ENCODE data around the gene CD46.

CD46 gene

DNA sequence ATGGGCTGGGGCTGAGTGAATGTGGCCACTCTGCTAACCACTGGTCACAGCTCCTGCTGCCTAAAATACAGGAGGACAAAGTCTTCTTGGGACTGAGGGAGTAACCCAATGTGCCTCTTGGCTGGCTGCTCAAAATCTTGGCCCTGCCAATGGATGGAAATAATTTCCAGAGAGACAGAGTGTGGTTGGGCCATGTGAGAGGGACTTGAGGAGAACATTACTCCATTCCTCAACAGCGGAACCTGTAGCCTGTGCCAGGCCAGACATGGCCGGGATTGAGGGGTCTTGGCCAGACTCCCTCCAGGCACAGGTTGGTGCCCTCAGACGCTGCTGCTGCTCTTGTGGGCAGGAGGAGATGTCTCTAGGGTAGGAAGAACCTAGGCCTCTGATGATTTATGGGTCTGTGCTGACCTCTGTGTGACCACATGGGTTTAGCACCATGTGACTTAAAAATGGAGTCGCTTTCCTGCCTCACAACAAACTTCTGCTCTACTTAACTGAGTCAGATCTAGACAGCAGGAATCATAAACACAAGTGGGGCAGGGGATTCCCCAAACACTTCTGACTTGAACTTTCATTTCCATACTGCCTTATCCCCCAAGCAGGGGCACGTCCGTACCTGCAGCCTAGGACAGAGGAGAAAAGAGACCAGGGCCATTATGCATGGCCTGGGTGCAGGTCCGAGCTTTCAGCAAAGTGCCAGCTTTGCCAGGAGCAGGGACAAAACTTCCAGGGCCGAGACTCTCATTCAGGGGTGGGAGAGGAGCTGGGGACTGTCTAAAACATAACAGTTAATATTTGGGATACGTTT, 79.9 kb downstream of the CD46 start:
- H4K12ac ChIP-seq (ENCODE audit: low read depth, low read length) = no peak overlapping the region
- H3K9ac ChIP-seq (ENCODE audit: low read length) = no peak overlapping the region

DNA sequence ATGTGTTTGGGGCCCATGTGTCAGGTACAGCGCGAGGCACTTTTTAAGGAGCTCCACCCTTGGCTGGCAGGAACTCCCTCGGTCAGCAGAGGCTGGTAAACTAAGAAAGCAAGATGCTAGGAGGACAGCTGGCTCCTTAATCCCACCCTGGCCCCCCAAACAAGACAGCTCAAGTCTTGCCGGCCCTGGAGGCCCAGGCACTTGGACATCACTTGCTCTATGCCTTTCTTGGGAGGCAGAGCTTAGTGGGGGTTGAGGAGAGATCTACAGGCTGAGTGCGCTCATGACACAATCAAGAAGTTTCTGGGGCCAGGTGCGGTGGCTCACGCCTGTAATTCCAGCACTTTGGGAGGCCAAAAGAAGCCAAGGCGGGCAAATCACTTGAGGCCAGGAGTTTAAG, 80.9 kb downstream of the CD46 start:
- Histone ChIP-seq H2BK120ac (ENCODE audit: insufficient read depth, low read length, poor library complexity) (no peak overlapping the region), H3K27ac (ENCODE audit: low read depth, low read length) (no peak overlapping the region), H3K4ac (ENCODE audit: low read depth, low read length) (no peak overlapping the region), H3K14ac (ENCODE audit: low read length) (no peak overlapping the region), H3K23ac (ENCODE audit: low read length) (no peak overlapping the region), H3K79me1 (ENCODE audit: low read length) (no peaks in the 10 kb centered on the region), H4K12ac (ENCODE audit: low read depth, low read length) (no peak overlapping the region), H3K79me2 (ENCODE audit: control insufficient read depth, insufficient read depth, low read length, poor library complexity) (no peaks in the 10 kb centered on the region), H2BK5ac (ENCODE audit: low read depth, low read length, poor library complexity) (no peak overlapping the region), H3K4me2 (ENCODE audit: low read length) (no peak overlapping the region), H3K4me1 (ENCODE audit: control insufficient read depth in 1 of 2, insufficient read depth in 2 of 2, low read length in 2 of 2) (no peaks in the 10 kb centered on the region), H4K91ac (ENCODE audit: low read depth, low read length) (no peak overlapping the region), H2BK12ac (ENCODE audit: low read length) (no peak overlapping the region), H3K9me3 (ENCODE audit: insufficient read depth, low read depth, low read length) (no peaks in the 10 kb centered on the region), H3K4me3 (ENCODE audit: low read depth, low read length) (no peak overlapping the region), H3K9ac (ENCODE audit: low read length) (no peak overlapping the region), H4K8ac (ENCODE audit: low read depth, low read length) (no peak overlapping the region), H3K27me3 (ENCODE audit: insufficient read depth, low read length) (no peaks in the 10 kb centered on the region), H3K18ac (ENCODE audit: low read length) (no peak overlapping the region), H2AFZ (ENCODE audit: insufficient read depth, low read length, poor library complexity) (no peak overlapping the region), H2AK5ac (ENCODE audit: low read length) (no peak overlapping the region), H3K36me3 (ENCODE audit: control insufficient read depth in 1 of 2, insufficient read depth in 2 of 2, low read length in 2 of 2) (no peaks in the 10 kb centered on the region)
- no CpG with 5 or more reads among the region's 8 CpGs for WGBS (ENCODE audit: extremely low coverage, insufficient coverage, insufficient read length)
- no peak for DNase-seq

More for the DNA sequence above, 79.9 kb downstream of the CD46 start:
- no peaks in the 10 kb centered on the region for H3K79me1 ChIP-seq (ENCODE audit: low read length)
- H4K91ac ChIP-seq (ENCODE audit: low read depth, low read length) = no peak overlapping the region
- no peak overlapping the region for H3K18ac ChIP-seq (ENCODE audit: low read length)
- H3K23ac ChIP-seq (ENCODE audit: low read length) = no peak overlapping the region
- H3K36me3 ChIP-seq (ENCODE audit: control insufficient read depth in 1 of 2, insufficient read depth in 2 of 2, low read length in 2 of 2) = no peaks in the 10 kb centered on the region
- H4K8ac ChIP-seq (ENCODE audit: low read depth, low read length) = no peak overlapping the region
- no peak overlapping the region for H3K4me3 ChIP-seq (ENCODE audit: low read depth, low read length)
- peaks cover 3 to 4% of the 10 kb centered on the region in 2 experiments for H3K4me1 ChIP-seq (ENCODE audit: control insufficient read depth in 1 of 2, insufficient read depth in 2 of 2, low read length in 2 of 2)
- no peak overlapping the region for H3K14ac ChIP-seq (ENCODE audit: low read length)
- no peak overlapping the region for H3K4ac ChIP-seq (ENCODE audit: low read depth, low read length)
- no peaks in the 10 kb centered on the region for H3K27me3 ChIP-seq (ENCODE audit: insufficient read depth, low read length)
- no peaks in the 10 kb centered on the region for H3K79me2 ChIP-seq (ENCODE audit: control insufficient read depth, insufficient read depth, low read length, poor library complexity)
- H2BK12ac ChIP-seq (ENCODE audit: low read length) = no peak overlapping the region
- no peak for DNase-seq
- no peak overlapping the region for H2BK5ac ChIP-seq (ENCODE audit: low read depth, low read length, poor library complexity)
- no peak overlapping the region for H2BK120ac ChIP-seq (ENCODE audit: insufficient read depth, low read length, poor library complexity)
- H3K27ac ChIP-seq (ENCODE audit: low read depth, low read length) = no peak overlapping the region
- H3K9me3 ChIP-seq (ENCODE audit: insufficient read depth, low read depth, low read length) = no peaks in the 10 kb centered on the region
- no CpG with 5 or more reads among the region's 9 CpGs for WGBS (ENCODE audit: extremely low coverage, insufficient coverage, insufficient read length)
- no peak overlapping the region for H2AFZ ChIP-seq (ENCODE audit: insufficient read depth, low read length, poor library complexity)
- no peak overlapping the region for H2AK5ac ChIP-seq (ENCODE audit: low read length)
- no peak overlapping the region for H3K4me2 ChIP-seq (ENCODE audit: low read length)

DNA sequence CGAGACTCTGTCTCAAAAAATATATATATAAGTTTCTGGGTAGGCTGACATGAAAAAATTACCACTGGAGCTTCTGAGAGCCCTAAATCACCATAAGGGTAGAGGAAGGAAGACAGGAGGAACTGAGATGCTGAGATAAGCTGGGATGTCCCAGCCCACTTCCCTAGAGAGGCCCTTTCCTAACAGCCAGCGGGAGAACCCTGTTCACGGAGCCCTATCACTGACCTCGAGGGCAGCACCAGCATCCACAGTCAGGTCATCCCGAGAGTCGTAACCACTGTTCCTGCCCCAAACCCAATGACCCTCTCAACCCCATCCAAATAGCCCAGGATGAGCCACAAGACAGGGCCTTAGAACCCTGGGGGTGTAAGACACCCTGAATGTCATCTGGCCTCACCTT, 81.5 kb downstream of the CD46 start:
- Histone ChIP-seq H3K23ac (ENCODE audit: low read length) (no peak overlapping the region), H2BK12ac (ENCODE audit: low read length) (no peak overlapping the region), H3K9ac (ENCODE audit: low read length) (no peak overlapping the region), H3K9me3 (ENCODE audit: insufficient read depth, low read depth, low read length) (no peaks in the 10 kb centered on the region), H4K12ac (ENCODE audit: low read depth, low read length) (no peak overlapping the region), H2BK5ac (ENCODE audit: low read depth, low read length, poor library complexity) (no peak overlapping the region), H2BK120ac (ENCODE audit: insufficient read depth, low read length, poor library complexity) (no peak overlapping the region), H3K4me3 (ENCODE audit: low read depth, low read length) (no peak overlapping the region), H3K79me1 (ENCODE audit: low read length) (no peaks in the 10 kb centered on the region), H3K4me1 (ENCODE audit: control insufficient read depth in 1 of 2, insufficient read depth in 2 of 2, low read length in 2 of 2) (no peaks in the 10 kb centered on the region), H3K27ac (ENCODE audit: low read depth, low read length) (no peak overlapping the region), H4K91ac (ENCODE audit: low read depth, low read length) (no peak overlapping the region), H2AFZ (ENCODE audit: insufficient read depth, low read length, poor library complexity) (no peak overlapping the region), H2AK5ac (ENCODE audit: low read length) (no peak overlapping the region), H3K79me2 (ENCODE audit: control insufficient read depth, insufficient read depth, low read length, poor library complexity) (no peaks in the 10 kb centered on the region), H4K8ac (ENCODE audit: low read depth, low read length) (no peak overlapping the region), H3K14ac (ENCODE audit: low read length) (no peak overlapping the region), H3K36me3 (ENCODE audit: control insufficient read depth in 1 of 2, insufficient read depth in 2 of 2, low read length in 2 of 2) (no peaks in the 10 kb centered on the region), H3K27me3 (ENCODE audit: insufficient read depth, low read length) (no peaks in the 10 kb centered on the region), H3K4me2 (ENCODE audit: low read length) (no peak overlapping the region), H3K4ac (ENCODE audit: low read depth, low read length) (no peak overlapping the region), H3K18ac (ENCODE audit: low read length) (no peak overlapping the region)
- WGBS (ENCODE audit: extremely low coverage, insufficient coverage, insufficient read length) = no CpG with 5 or more reads among the region's 6 CpGs
- DNase-seq = no peak

DNA sequence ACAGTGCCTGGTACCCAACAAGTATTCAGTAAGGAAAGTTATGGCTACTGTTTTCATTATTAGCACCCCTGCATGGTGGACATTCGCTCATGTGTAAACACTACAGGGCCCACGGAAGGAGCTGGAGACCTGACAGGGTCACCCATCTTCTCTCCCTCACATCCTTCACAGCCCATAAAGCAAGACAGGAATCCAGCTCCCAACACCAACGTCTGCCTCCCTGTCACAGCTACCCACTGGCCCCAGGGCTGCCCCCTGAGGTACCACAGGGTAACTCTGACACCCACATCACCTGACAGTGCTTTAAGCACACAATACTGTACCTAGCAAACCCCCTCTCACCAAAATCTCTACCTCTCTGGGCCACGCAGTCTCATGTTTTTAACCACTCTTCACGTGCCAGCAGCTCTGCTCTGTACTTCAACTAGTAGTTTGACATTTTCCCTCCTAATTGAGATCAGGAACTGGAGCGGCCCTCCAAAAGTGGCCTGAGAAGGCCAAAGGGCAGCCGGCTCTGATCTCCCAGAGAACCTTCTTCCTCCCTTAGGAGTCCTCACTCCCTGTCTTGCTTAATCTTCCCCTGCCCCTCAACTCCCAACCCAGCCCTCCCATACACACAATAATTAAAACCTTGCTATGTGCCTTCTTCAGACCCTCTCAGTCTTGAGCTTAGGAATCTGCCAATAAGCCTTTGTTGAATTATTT, 82.3 kb downstream of the CD46 start:
- Histone ChIP-seq H3K79me2 (ENCODE audit: control insufficient read depth, insufficient read depth, low read length, poor library complexity) (no peaks in the 10 kb centered on the region), H2BK120ac (ENCODE audit: insufficient read depth, low read length, poor library complexity) (no peak overlapping the region), H3K9ac (ENCODE audit: low read length) (no peak overlapping the region), H2BK12ac (ENCODE audit: low read length) (no peak overlapping the region), H3K4me3 (ENCODE audit: low read depth, low read length) (no peak overlapping the region), H3K23ac (ENCODE audit: low read length) (no peak overlapping the region), H3K9me3 (ENCODE audit: insufficient read depth, low read depth, low read length) (no peaks in the 10 kb centered on the region), H3K4me2 (ENCODE audit: low read length) (no peak overlapping the region), H3K27ac (ENCODE audit: low read depth, low read length) (no peak overlapping the region), H4K91ac (ENCODE audit: low read depth, low read length) (no peak overlapping the region), H2AFZ (ENCODE audit: insufficient read depth, low read length, poor library complexity) (no peak overlapping the region), H3K14ac (ENCODE audit: low read length) (no peak overlapping the region), H3K4ac (ENCODE audit: low read depth, low read length) (no peak overlapping the region), H3K4me1 (ENCODE audit: control insufficient read depth in 1 of 2, insufficient read depth in 2 of 2, low read length in 2 of 2) (no peaks in the 10 kb centered on the region), H4K8ac (ENCODE audit: low read depth, low read length) (no peak overlapping the region), H3K18ac (ENCODE audit: low read length) (no peak overlapping the region), H3K36me3 (ENCODE audit: control insufficient read depth in 1 of 2, insufficient read depth in 2 of 2, low read length in 2 of 2) (no peaks in the 10 kb centered on the region), H3K27me3 (ENCODE audit: insufficient read depth, low read length) (no peaks in the 10 kb centered on the region), H2AK5ac (ENCODE audit: low read length) (no peak overlapping the region), H3K79me1 (ENCODE audit: low read length) (no peaks in the 10 kb centered on the region), H2BK5ac (ENCODE audit: low read depth, low read length, poor library complexity) (no peak overlapping the region), H4K12ac (ENCODE audit: low read depth, low read length) (no peak overlapping the region)
- WGBS (ENCODE audit: extremely low coverage, insufficient coverage, insufficient read length) = no CpG with 5 or more reads among the region's 7 CpGs
- DNase-seq = no peak
